GM12891 (cell line): ENCODE measurements around the gene MYL7. TPM values are rescaled to one million over a fixed set of nuclear protein-coding genes. Genes with fewer than 3 reads are reported as not detected.

Experiments used
- DNase-seq: peaks from one replicate; pipeline ENCODE4 v3.0.0; 2011; ENCODE audit warnings: low spot score; ENCODE audit not compliant: insufficient read length
- FAIRE-seq: peaks from 2 replicates; lab custom pipeline; 2011; peaks lifted over from hg19 to GRCh38; lab: Jason Lieb, UNC
- PAX5 ChIP-seq: IDR thresholded peaks from 2 replicates; pipeline ENCODE4 v1.6.1; 2011; ENCODE audit warnings: low read length, moderate library complexity, mild to moderate bottlenecking; ENCODE audit not compliant: insufficient read depth, severe bottlenecking
- POLR2A ChIP-seq: IDR thresholded peaks from 2 replicates; pipeline ENCODE4 v1.6.1; 2011; ENCODE audit warnings: low read depth, low read length, control low read depth
- POLR2AphosphoS5 ChIP-seq: IDR thresholded peaks from 2 replicates; pipeline ENCODE4 v1.6.1; 2011; ENCODE audit warnings: low read depth, low read length, control low read depth
- POU2F2 ChIP-seq: IDR thresholded peaks from 2 replicates; pipeline ENCODE4 v1.6.1; 2011; ENCODE audit warnings: low read depth, mild to moderate bottlenecking, control low read depth, low read length, moderate library complexity
- SPI1 ChIP-seq: IDR thresholded peaks from 2 replicates; pipeline ENCODE4 v1.6.1; 2011; ENCODE audit warnings: low read depth, low read length, control low read depth
- TAF1 ChIP-seq: IDR thresholded peaks from 2 replicates; pipeline ENCODE4 v1.6.1; 2011; ENCODE audit warnings: low read depth, low read length, control low read depth
- polyA plus RNA-seq: library from polyadenylated mRNA; unstranded; fragments of >200 nt; gene quantifications from one replicate; pipeline ENCODE4 v1.2.1, GENCODE V29; 2012; ENCODE audit warnings: low read depth, missing spikeins, inconsistent platforms; ENCODE audit not compliant: missing spikeins

Gene MYL7, protein sequence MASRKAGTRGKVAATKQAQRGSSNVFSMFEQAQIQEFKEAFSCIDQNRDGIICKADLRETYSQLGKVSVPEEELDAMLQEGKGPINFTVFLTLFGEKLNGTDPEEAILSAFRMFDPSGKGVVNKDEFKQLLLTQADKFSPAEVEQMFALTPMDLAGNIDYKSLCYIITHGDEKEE
- polyA plus RNA-seq, result not detected

- DNase-seq (no peak), FAIRE-seq (no peak)
- TF ChIP-seq PAX5 (no peak), POU2F2 (no peak), SPI1 (no peak), POLR2A (no peak), POLR2AphosphoS5 (no peak)
Measured at GRCh38 chr7:44141221-44141850, at the start of gene MYL7. Gene MYL7, minus strand, starts transcription at chr7:44141332. Its CDS starts 27 bp downstream, at chr7:44141305.

GRCh38 chr7:44189993-44190872, 49.1 kb upstream of the MYL7 start:
- FAIRE-seq (no peak), DNase-seq (no peak)
- no peak for TF ChIP-seq SPI1
- TF ChIP-seq POLR2AphosphoS5, result no peak
- no peak for TF ChIP-seq POU2F2
- TF ChIP-seq POLR2A, result no peak
- TF ChIP-seq TAF1, result no peak
- no peak for TF ChIP-seq PAX5

- no peak for TF ChIP-seq SPI1
- no peak for TF ChIP-seq POU2F2
- no peak for TF ChIP-seq PAX5
- TF ChIP-seq POLR2AphosphoS5, result no peak
- no peak for TF ChIP-seq TAF1
- TF ChIP-seq POLR2A, result no peak
- FAIRE-seq, result peak; percentile 16
- no peak for DNase-seq
Measured at GRCh38 chr7:44189286-44189992, 48.3 kb upstream of the MYL7 start, which contains the start of gene GCK. Gene GCK, minus strand, starts transcription at chr7:44189439. Its CDS starts 486 bp downstream, at chr7:44188953.

GRCh38 chr7:44188480-44189225, 47.5 kb upstream of the MYL7 start:
- DNase-seq (no peak), FAIRE-seq (no peak)
- TF ChIP-seq POLR2AphosphoS5 (no peak), TAF1 (no peak), SPI1 (no peak)

- no peak for TF ChIP-seq TAF1
- TF ChIP-seq PAX5, result no peak
- no peak for TF ChIP-seq POU2F2
- TF ChIP-seq POLR2AphosphoS5, result no peak
- no peak for TF ChIP-seq POLR2A
- TF ChIP-seq SPI1, result no peak
- DNase-seq (no peak), FAIRE-seq (no peak)
Measured at GRCh38 chr7:44187636-44188416, 46.7 kb upstream of the MYL7 start.

- DNase-seq (no peak), FAIRE-seq (no peak)
- TF ChIP-seq POLR2AphosphoS5, result no peak
- no peak for TF ChIP-seq POLR2A
- no peak for TF ChIP-seq SPI1
- no peak for TF ChIP-seq TAF1
- TF ChIP-seq PAX5, result no peak
- TF ChIP-seq POU2F2, result no peak
Measured at GRCh38 chr7:44186736-44187135, 45.6 kb upstream of the MYL7 start.

GRCh38 chr7:44185729-44186128, 44.6 kb upstream of the MYL7 start:
- DNase-seq (no peak), FAIRE-seq (no peak)
- no peak for TF ChIP-seq SPI1
- no peak for TF ChIP-seq POU2F2
- no peak for TF ChIP-seq POLR2AphosphoS5
- no peak for TF ChIP-seq TAF1
- no peak for TF ChIP-seq POLR2A
- TF ChIP-seq PAX5, result no peak
